HG03521 (cell line): Measurements from ENCODE around the gene SORL1-AS1.

Experiments
- ATAC-seq: cut with Tn5 transposase; IDR thresholded peaks from one replicate; pipeline ENCODE4 v1.9.1; 2021; ENCODE audit warnings: mild to moderate bottlenecking, moderate library complexity; ENCODE audit not compliant: unreplicated experiment

The SORL1-AS1 gene

DNA sequence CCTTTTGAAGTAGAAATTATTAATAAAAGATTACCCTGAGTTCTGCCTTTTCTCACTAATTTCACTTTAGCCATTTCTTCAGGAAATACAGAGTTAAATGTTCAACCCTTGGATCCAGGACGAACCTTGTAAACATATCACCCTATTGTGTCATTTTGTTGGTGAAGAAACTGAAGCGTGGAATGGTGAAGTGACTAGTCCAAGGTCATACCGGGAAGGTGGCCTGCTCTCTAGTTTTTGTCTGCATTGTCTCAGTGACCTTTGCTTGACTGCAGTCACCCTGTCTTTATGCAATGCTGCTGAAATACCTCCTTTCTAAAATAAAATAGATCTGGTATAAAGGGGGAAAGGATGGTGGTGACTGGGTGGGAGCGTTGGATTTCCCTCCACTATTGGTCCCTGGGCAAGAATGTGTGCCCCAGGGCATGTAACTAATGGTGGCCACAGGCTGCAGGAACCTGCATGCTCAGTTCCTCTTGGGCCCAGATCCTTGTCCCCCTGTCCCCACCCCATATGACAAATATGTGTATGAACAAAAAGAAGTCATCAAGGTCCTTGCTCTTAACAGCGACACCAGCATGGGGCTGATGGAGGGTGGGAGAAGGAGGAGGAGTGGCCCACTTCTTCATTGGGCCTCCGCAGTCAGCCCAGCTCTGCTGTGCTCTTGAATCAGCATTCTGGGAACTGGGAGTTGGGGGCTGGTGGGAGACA, 977 bp upstream of the SORL1-AS1 start:
- ATAC-seq: no peak

- ATAC-seq: peak; percentile 51
Measured at GRCh38 chr11:121451986-121452608, 670 bp downstream of the SORL1-AS1 start, which contains the start of gene SORL1. TSS of gene SORL1 (plus strand) at chr11:121452314. CDS start at chr11:121452332, 18 bp downstream.

DNA sequence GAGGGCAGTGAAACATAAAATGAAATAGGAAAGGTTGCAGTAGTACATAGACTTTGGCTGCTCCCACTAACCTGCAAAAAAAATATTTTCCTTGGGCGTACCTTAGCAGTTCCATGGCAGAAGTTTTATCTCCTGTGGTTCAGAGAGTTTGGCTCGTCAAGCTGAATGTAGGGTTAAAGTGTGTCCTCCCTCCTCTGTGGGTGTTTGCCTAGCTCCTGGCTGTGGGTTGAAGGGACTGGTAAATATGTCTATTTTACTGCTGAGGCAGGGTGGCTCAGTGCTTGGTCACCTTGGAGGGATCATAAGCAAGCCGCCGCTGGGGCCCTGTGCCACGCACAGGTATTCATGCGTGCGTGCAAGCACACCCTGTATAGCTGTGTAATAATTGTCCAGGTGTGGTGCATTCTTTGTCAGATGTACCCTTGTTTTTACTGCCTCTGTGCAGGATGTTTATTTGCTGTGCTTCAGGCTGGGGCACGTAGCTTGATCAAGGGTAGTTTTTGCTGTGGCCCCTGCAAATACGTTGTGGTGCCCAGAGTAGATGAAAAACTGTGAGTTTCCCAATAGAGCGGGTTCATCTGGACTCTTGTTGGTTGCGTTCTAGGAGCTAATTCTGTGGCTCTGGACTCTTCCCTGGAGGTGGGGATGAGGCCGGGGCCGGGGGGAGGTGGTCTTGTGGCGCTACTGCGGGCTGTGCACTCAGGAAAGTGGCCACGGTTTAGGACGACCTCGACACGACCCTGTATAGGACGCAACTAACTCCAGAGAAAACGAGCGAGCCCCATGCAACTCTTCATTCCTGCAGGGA, 1.4 kb downstream of the SORL1-AS1 start:
- peak; percentile 11 for ATAC-seq

DNA sequence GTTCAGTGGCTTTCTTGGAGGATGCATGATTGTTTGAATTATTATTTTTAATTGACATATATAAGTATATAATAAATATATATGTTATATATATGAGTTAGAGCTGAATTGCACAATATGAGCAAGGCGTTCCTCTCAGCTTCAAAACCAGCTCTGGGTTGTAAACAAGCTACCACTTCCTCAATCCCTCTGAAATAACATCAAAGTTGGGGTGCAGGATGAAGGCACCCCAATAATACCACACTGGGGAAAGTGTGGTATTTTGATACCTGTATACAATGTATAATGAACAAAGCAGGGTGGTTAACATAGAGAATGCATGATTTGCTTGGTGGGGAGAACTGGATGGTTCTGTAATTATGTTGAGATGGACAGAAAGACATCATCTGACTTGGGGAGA, 2.4 kb downstream of the SORL1-AS1 start:
- ATAC-seq: no peak

- no peak for ATAC-seq
Measured at GRCh38 chr11:121449626-121450025, 3.1 kb downstream of the SORL1-AS1 start.

DNA sequence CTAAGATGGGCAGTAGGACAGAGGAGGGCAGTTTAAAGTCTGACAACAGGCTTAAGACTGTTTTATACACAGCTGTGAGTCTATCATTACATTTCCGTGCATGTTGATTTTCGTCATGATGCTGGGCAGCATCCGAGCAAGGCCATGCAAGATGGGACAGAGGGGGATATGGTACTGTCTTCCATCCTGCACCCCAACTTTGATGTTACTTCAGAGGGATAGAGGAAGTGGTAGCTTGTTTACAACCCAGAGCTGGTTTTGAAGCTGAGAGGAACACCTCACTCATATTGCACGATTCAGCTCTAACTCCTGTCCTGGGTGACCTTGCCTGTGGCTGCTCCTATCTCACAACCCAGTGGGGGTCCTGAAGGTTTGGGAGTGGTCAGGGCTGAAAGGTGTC, 3.6 kb downstream of the SORL1-AS1 start:
- ATAC-seq: no peak

- no peak for ATAC-seq
Measured at GRCh38 chr11:121448431-121448941, 4.3 kb downstream of the SORL1-AS1 start.

DNA sequence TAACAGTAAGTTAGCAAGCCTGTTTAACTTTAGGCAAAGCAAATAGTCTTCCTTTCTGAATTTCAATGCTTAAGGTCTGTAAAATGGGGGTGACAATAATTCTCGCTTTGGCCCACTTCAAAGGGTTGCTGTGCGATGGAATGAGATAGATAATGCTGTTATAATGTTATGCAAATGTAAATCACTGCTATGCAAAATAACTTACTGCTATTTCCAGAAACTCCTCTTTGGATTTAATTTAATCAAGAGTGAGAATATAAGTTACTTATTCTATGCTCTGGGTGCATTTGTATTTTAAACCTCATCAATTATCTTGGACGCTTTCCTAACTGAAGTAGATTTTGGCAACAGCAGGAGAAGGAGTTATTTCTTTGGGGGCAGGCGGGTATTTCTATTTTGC, 4.8 kb downstream of the SORL1-AS1 start:
- no peak for ATAC-seq

DNA sequence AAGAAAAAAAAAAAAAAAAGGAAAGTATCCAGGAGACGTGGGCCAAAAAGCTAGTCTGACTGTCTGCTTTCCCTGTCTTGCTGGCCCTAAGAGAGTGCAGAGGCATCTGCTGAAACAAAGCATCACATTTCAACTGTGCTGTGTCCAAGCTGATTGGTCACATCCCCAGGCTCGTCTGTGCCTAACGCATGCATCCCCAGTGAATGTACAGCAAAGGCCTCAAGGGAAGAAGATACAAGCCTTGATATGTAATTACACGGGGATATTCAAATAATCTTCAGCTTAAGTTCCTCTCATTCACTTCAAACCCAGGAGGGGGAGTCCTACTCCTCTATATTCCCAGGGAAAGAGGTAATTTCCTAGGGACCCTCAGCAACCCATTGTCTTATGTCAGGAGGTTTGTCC, 6.0 kb downstream of the SORL1-AS1 start:
- no peak for ATAC-seq

DNA sequence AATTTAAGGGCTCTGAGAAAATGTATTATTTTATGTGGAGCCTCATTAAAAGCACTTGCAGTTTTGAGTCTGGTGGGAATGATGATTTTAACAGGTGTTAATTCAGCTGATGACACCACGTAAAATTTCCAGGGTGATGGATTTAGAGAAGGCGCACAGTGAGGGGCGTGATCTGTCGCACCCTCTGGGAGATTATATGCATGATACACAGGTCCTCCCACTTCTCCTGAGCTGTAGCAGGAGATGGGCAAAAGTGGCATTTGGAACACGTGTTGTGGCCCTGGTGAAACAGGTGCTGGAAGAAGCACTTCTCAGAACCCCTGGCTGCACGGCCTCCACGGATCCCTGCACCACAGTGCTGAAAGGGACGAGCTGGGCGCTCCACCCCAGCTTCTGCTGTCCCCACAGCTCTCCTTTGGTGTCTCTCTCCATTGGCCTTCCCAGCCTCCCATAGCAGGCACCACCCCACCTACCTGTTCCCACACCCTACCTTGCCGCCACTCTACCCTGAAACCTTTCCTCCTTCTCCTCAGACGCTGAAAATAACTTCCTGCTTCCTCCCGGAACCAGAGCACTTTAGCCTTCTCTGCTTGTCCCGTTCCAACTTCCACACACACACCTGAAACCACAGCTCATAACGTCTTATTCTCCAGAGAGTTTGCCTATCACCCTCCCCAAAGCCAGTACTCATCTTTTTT, 7.5 kb downstream of the SORL1-AS1 start:
- ATAC-seq: no peak

GRCh38 chr11:121444526-121444925, 8.2 kb downstream of the SORL1-AS1 start:
- no peak for ATAC-seq

GRCh38 chr11:121443688-121444275, 9.0 kb downstream of the SORL1-AS1 start:
- no peak for ATAC-seq

DNA sequence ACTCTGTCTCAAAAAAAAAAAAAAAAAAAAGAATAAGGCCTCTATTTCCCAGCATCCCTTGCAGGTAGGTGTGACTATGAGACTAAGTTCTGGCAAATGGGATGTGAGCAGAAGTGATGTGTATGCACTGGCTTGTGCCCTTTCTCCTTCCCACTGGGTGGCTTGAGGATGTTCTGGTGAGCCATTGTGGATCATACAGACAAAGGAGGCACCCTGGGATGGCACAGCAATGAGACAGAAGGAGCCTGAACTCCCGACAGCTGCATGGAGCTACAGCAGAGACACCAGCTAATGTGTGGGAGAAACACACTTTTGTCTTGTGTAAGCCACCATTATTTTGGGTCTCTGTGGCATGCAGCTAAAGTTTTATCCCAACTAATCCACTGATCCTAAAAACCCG, 11.2 kb downstream of the SORL1-AS1 start:
- ATAC-seq: no peak

DNA sequence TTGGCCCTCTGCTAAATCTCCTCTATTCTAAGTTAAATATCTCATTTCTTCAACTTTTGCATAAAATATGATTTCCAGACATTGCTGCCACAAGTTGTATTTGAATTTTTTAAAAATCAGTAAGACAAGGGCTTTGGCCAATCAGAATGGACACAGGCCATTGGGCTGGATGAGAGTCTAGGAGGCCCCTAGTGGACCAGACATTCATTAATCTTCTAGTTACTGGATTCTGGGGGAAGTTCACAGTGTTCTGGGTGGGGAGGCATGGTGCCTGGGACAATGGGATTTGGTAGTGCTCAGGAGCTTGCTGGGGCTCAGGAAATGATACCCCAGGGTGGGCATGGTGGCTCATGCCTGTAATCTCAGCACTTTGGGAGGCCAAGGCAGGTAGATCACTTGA, 13.0 kb downstream of the SORL1-AS1 start:
- ATAC-seq: no peak

GRCh38 chr11:121439337-121439736, 13.4 kb downstream of the SORL1-AS1 start:
- ATAC-seq: no peak

DNA sequence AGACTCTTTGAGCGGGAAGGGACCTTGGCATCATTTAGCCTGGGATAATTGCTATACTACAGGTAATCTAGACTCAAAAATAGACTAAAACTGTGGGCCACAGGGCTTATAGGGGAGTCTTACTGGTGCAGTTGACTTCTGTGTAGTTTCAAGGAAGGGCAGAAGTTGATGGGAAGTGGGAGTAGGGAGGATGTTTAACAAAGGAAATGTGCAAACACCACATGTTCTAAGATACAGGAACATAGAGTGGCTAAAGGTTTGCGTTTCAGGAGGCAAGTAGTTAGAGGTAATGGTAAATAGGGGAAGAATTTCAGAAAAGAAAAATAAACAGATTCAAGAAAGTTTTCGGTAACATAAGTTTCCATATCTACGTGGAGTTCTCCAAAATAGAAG, 15.1 kb downstream of the SORL1-AS1 start:
- no peak for ATAC-seq

- ATAC-seq: no peak
Measured at GRCh38 chr11:121437018-121437685, 15.6 kb downstream of the SORL1-AS1 start.

- ATAC-seq: no peak
Measured at GRCh38 chr11:121435551-121436511, 16.9 kb downstream of the SORL1-AS1 start.

DNA sequence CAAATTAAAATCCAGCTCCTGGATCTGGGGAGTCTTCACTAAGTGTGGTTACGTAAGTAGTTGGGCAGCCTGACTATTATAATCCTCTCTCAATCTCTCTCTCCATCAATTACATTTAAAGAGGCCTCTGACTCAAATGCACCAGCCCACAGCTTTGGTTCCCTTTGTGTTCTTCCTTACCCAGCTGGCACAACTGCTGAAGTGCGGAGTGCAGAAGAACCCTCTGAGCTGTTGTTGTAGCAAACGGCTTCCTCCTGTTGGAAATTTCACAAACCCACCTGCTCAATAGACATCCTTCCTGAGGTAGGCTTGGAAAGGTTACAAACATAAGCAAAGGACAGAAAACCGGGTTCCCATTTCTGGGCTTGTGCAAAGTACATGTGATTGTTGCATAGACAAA, 17.6 kb downstream of the SORL1-AS1 start:
- ATAC-seq: no peak
